Loucy (cell line): Measurements from ENCODE around the gene TAS1R2.

Source experiments
- CTCF ChIP-seq: fragments of 200-600 bp; sonication (generic); conservative IDR thresholded peaks from 2 replicates; pipeline ENCODE4 v1.5.1; 2014; ENCODE audit warnings: mild to moderate bottlenecking, antibody characterized with exemption, low read length
- EZH2phosphoT487 ChIP-seq: fragments of 200-600 bp; IDR thresholded peaks from 2 replicates; pipeline ENCODE4 v1.6.1; 2018; ENCODE audit warnings: antibody characterized with exemption, mild to moderate bottlenecking, moderate library complexity, borderline replicate concordance

DNA sequence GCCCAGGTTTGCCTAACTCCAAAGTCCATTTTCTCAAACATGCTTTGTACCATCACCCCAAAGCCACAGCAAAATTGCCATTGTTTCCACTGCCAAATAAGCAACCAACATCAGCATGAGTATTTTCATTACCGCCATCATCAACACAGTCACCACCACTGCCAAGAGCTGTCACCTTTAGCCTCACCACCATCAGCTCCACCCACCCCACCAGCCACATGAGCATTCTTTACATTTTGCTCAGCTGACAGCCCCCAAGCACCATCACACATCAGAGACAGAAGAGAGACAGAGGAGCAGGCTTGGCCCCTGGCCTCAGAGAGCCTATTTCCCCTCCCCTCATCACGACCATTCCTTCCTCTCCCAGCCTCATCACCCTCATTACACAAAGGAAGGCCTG lies 42.7 kb downstream of the TAS1R2 start:
- TF ChIP-seq CTCF (no peak), EZH2phosphoT487 (no peak)
